Measurements from ENCODE around the gene DLGAP1. TPM values are rescaled to one million over a fixed set of nuclear protein-coding genes. Genes with fewer than 3 reads are reported as not detected.

DLGAP1 gene
- total RNA-seq, 1 experiment from 2014 or later, result 23.0 TPM

- peaks cover 31% of the 10 kb centered on the region for H3K36me3 Mint-ChIP-seq
- DNase-seq (ENCODE audit: low spot score) (no peak), ATAC-seq (no peak)
- no peak overlapping the region for H3K27ac Mint-ChIP-seq
- H3K4me1 Mint-ChIP-seq, result peaks cover 10% of the 10 kb centered on the region
- CTCF ChIA-PET, result interaction anchor here (1.0 to 3.3 kb wide), 3 partner anchors 18 to 90 kb away, joined by 3 to 13 read pairs (median 4); no protein-coding TSS in a partner anchor
- no peaks in the 10 kb centered on the region for H3K27me3 Mint-ChIP-seq (ENCODE audit: low read depth)
- no peak for TF ChIP-seq TEAD4 (CRISPR knock-in tag; IDR thresholded peaks at IDR 0.05)
- H3K9me3 Mint-ChIP-seq, result peaks cover 36% of the 10 kb centered on the region
- POLR2A ChIA-PET, result no interaction called here
- no peak overlapping the region for H3K4me3 Mint-ChIP-seq
These were observed 771.6 kb downstream of the DLGAP1 start for GRCh38 chr18:3683483-3683882.

GRCh38 chr18:3682061-3682460 is 773.0 kb downstream of the DLGAP1 start:
- POLR2A ChIA-PET, result interaction anchor here (0.7 kb wide), 1 partner anchor 77 kb away, joined by 6 read pairs; no protein-coding TSS in a partner anchor
- DNase-seq (ENCODE audit: low spot score), result no peak
- no peak for ATAC-seq
- no peak for TF ChIP-seq USF2 (CRISPR knock-in tag; IDR thresholded peaks at IDR 0.05)
- TF ChIP-seq ARID4B (CRISPR knock-in tag; IDR thresholded peaks at IDR 0.05; ENCODE audit: borderline replicate concordance), result no peak
- no peak for TF ChIP-seq E2F1 (CRISPR knock-in tag; IDR thresholded peaks at IDR 0.05)
- TF ChIP-seq ZNF121 (CRISPR knock-in tag; IDR thresholded peaks at IDR 0.05), result no peak
- TF ChIP-seq PRRX2 (CRISPR knock-in tag; IDR thresholded peaks at IDR 0.05), result no peak
- TF ChIP-seq ZBTB43 (CRISPR knock-in tag; IDR thresholded peaks at IDR 0.05), result no peak
- TF ChIP-seq MXD4 (CRISPR knock-in tag; IDR thresholded peaks at IDR 0.05; ENCODE audit: borderline replicate concordance), result no peak
- TF ChIP-seq ELF4 (CRISPR knock-in tag; IDR thresholded peaks at IDR 0.05; ENCODE audit: low read depth), result no peak
- no peak for TF ChIP-seq IRF2 (CRISPR knock-in tag; IDR thresholded peaks at IDR 0.05; ENCODE audit: borderline replicate concordance, low read depth)
- no peak for TF ChIP-seq ZNF416 (CRISPR knock-in tag; IDR thresholded peaks at IDR 0.05)
- TF ChIP-seq AR (CRISPR knock-in tag; IDR thresholded peaks at IDR 0.05), result no peak
- no peak for TF ChIP-seq RORB (CRISPR knock-in tag; IDR thresholded peaks at IDR 0.05)
- TF ChIP-seq NR1H2 (CRISPR knock-in tag; IDR thresholded peaks at IDR 0.05), result no peak
- no peak for TF ChIP-seq ZNF396 (CRISPR knock-in tag; IDR thresholded peaks at IDR 0.05; ENCODE audit: borderline replicate concordance)
- TF ChIP-seq SOX15 (CRISPR knock-in tag; IDR thresholded peaks at IDR 0.05), result no peak
- no peak for TF ChIP-seq ZNF423 (CRISPR knock-in tag; IDR thresholded peaks at IDR 0.05)
- no peak for TF ChIP-seq PRDM15 (CRISPR knock-in tag; IDR thresholded peaks at IDR 0.05)

More at GRCh38 chr18:3682061-3682460, 773.0 kb downstream of the DLGAP1 start:
- H3K36me3 Mint-ChIP-seq, result peaks cover 21% of the 10 kb centered on the region
- no peak overlapping the region for H3K4me3 Mint-ChIP-seq
- H3K27me3 Mint-ChIP-seq (ENCODE audit: low read depth), result no peaks in the 10 kb centered on the region; the same call in 1 of the 2 replicates
- H3K9me3 Mint-ChIP-seq, result peaks cover 24% of the 10 kb centered on the region
- no peak overlapping the region for H3K27ac Mint-ChIP-seq
- peaks cover 7% of the 10 kb centered on the region for H3K4me1 Mint-ChIP-seq
- CTCF ChIA-PET, result interaction anchor here (3.3 kb wide), 1 partner anchor 16 kb away, joined by 13 read pairs; no protein-coding TSS in a partner anchor

All from WTC11 (cell line).